ENCODE data around the gene MOB3B.
"Not testable (repeated sequence)": the region's sequence is repeated elsewhere in the genome, so short reads cannot be mapped to it uniquely, and the experiment has no call there.

Gene MOB3B

GRCh38 chr9:27457445-27457844, 72.2 kb downstream of the MOB3B start:
- H3K27ac ChIP-seq (ENCODE audit: low read depth in 2 of 2, low read length in 2 of 2) = peak overlapping the region; percentile 32 to 59

DNA sequence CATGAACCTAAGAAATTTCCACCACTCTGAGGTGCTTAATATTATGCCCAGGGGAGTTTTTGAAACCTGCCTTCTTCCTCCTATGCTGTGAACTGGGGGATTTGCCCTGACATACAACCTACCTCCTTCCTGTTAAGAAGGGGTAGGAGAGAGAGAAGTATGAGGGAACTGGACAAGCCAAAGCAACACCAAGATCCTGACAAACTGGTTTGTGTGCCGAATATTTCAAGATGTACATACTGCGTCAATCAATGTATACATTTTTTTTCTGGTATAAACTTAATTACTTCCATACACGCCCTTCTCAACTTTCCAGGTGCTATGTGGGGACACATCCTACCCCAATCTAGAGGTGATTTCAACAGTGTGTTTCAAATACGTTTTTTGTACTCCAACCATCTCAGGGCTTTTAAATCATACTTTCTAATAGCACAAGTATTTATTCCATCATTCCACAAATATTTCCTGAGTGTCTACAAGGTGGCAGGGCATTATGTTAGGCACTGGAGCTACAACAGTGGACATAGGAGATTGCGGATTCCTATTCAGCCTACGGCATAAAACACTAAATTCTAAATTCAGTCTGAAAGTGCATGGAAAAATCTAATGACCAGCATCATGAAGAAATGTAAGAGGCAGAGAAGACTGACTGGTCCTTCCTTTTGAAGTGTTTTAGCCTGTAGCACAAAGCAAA, 75.6 kb downstream of the MOB3B start:
- Histone ChIP-seq H3K4me3 (ENCODE audit: low read length in 2 of 2) (no peak overlapping the region), H3K27ac (ENCODE audit: low read depth in 2 of 2, low read length in 2 of 2) (no peak overlapping the region), H3K9me3 (ENCODE audit: control insufficient read depth in 2 of 2, low read length in 2 of 2) (no peaks in the 10 kb centered on the region), H3K4me1 (ENCODE audit: control insufficient read depth in 2 of 2, insufficient read depth in 2 of 2, low read length in 2 of 2) (peaks cover 6 to 17% of the 10 kb centered on the region in 2 donors), H3K9ac (ENCODE audit: low read depth in 1 of 2, low read length in 2 of 2) (no peak overlapping the region), H3K36me3 (ENCODE audit: control insufficient read depth in 2 of 2, insufficient read depth in 2 of 2, low read length in 2 of 2) (peaks cover 6 to 9% of the 10 kb centered on the region in 2 donors), H3K27me3 (ENCODE audit: control insufficient read depth in 2 of 2, insufficient read depth in 2 of 2, low read length in 2 of 2) (no peaks in the 10 kb centered on the region)

More at GRCh38 chr9:27457445-27457844, 72.2 kb downstream of the MOB3B start:
- H3K4me1 ChIP-seq (ENCODE audit: control insufficient read depth in 2 of 2, insufficient read depth in 2 of 2, low read length in 2 of 2) = peaks cover 12 to 37% of the 10 kb centered on the region in 2 donors
- H3K9ac ChIP-seq (ENCODE audit: low read depth in 1 of 2, low read length in 2 of 2) = peak overlapping the region in 1 of 2 donors; percentile 35
- H3K27me3 ChIP-seq (ENCODE audit: control insufficient read depth in 2 of 2, insufficient read depth in 2 of 2, low read length in 2 of 2) = no peaks in the 10 kb centered on the region
- no peak overlapping the region for H3K4me3 ChIP-seq (ENCODE audit: low read length in 2 of 2)
- H3K36me3 ChIP-seq (ENCODE audit: control insufficient read depth in 2 of 2, insufficient read depth in 2 of 2, low read length in 2 of 2) = peaks cover 6 to 9% of the 10 kb centered on the region in 2 donors
- H3K9me3 ChIP-seq (ENCODE audit: control insufficient read depth in 2 of 2, low read length in 2 of 2) = no peaks in the 10 kb centered on the region

GRCh38 chr9:27451207-27451797, 78.3 kb downstream of the MOB3B start:
- Histone ChIP-seq H3K36me3 (ENCODE audit: control insufficient read depth in 2 of 2, insufficient read depth in 2 of 2, low read length in 2 of 2) (peaks cover 6 to 9% of the 10 kb centered on the region in 2 donors), H3K27ac (ENCODE audit: low read depth in 2 of 2, low read length in 2 of 2) (peak overlapping the region in 1 of 2 donors; percentile 28), H3K4me1 (ENCODE audit: control insufficient read depth in 2 of 2, insufficient read depth in 2 of 2, low read length in 2 of 2) (peaks cover 0 to 6% of the 10 kb centered on the region in 2 donors), H3K9me3 (ENCODE audit: control insufficient read depth in 2 of 2, low read length in 2 of 2) (no peaks in the 10 kb centered on the region), H3K4me3 (ENCODE audit: low read length in 2 of 2) (no peak overlapping the region), H3K27me3 (ENCODE audit: control insufficient read depth in 2 of 2, insufficient read depth in 2 of 2, low read length in 2 of 2) (no peaks in the 10 kb centered on the region), H3K9ac (ENCODE audit: low read depth in 1 of 2, low read length in 2 of 2) (no peak overlapping the region)

DNA sequence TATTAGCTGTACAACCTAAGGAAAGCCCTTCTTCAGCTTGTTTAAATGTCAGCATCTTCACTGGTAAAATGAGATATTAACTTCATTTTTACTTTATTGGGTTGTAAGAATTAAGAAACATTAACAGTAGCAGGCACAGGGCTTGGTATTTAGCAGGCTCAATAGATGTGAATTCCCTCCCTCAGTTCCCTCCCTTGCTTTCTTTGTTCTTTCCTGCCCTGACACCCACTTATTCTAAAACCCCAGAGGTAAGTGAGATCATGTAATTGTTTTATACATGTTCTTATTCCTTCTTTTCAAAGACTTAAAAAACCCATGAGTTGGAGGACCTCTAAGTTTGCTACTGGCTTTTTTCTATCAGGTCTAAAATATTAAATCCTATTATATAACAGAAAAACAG, 78.9 kb downstream of the MOB3B start:
- Histone ChIP-seq H3K4me1 (ENCODE audit: control insufficient read depth in 2 of 2, insufficient read depth in 2 of 2, low read length in 2 of 2) (peaks cover 0 to 6% of the 10 kb centered on the region in 2 donors), H3K4me3 (ENCODE audit: low read length in 2 of 2) (no peak overlapping the region), H3K9ac (ENCODE audit: low read depth in 1 of 2, low read length in 2 of 2) (no peak overlapping the region), H3K9me3 (ENCODE audit: control insufficient read depth in 2 of 2, low read length in 2 of 2) (no peaks in the 10 kb centered on the region), H3K27me3 (ENCODE audit: control insufficient read depth in 2 of 2, insufficient read depth in 2 of 2, low read length in 2 of 2) (no peaks in the 10 kb centered on the region), H3K36me3 (ENCODE audit: control insufficient read depth in 2 of 2, insufficient read depth in 2 of 2, low read length in 2 of 2) (peaks cover 6 to 9% of the 10 kb centered on the region in 2 donors), H3K27ac (ENCODE audit: low read depth in 2 of 2, low read length in 2 of 2) (no peak overlapping the region)

- not testable (repeated sequence) for H3K9me3 ChIP-seq (ENCODE audit: control insufficient read depth in 2 of 2, low read length in 2 of 2); H3K4me1 ChIP-seq (ENCODE audit: control insufficient read depth in 2 of 2, insufficient read depth in 2 of 2, low read length in 2 of 2); H3K27me3 ChIP-seq (ENCODE audit: control insufficient read depth in 2 of 2, insufficient read depth in 2 of 2, low read length in 2 of 2)
These were observed 81.3 kb downstream of the MOB3B start for GRCh38 chr9:27448356-27448755.

GRCh38 chr9:27447031-27447683, 82.5 kb downstream of the MOB3B start:
- no peak overlapping the region for H3K9ac ChIP-seq (ENCODE audit: low read depth in 1 of 2, low read length in 2 of 2)
- H3K27ac ChIP-seq (ENCODE audit: low read depth in 2 of 2, low read length in 2 of 2) = no peak overlapping the region
- no peaks in the 10 kb centered on the region for H3K36me3 ChIP-seq (ENCODE audit: control insufficient read depth in 2 of 2, insufficient read depth in 2 of 2, low read length in 2 of 2)
- H3K4me1 ChIP-seq (ENCODE audit: control insufficient read depth in 2 of 2, insufficient read depth in 2 of 2, low read length in 2 of 2) = peaks cover 3 to 14% of the 10 kb centered on the region in 2 donors
- H3K9me3 ChIP-seq (ENCODE audit: control insufficient read depth in 2 of 2, low read length in 2 of 2) = no peaks in the 10 kb centered on the region
- H3K27me3 ChIP-seq (ENCODE audit: control insufficient read depth in 2 of 2, insufficient read depth in 2 of 2, low read length in 2 of 2) = no peaks in the 10 kb centered on the region
- H3K4me3 ChIP-seq (ENCODE audit: low read length in 2 of 2) = no peak overlapping the region

More at GRCh38 chr9:27448356-27448755, 81.3 kb downstream of the MOB3B start:
- H3K4me3 ChIP-seq (ENCODE audit: low read length in 2 of 2); H3K36me3 ChIP-seq (ENCODE audit: control insufficient read depth in 2 of 2, insufficient read depth in 2 of 2, low read length in 2 of 2); H3K27ac ChIP-seq (ENCODE audit: low read depth in 2 of 2, low read length in 2 of 2); H3K9ac ChIP-seq (ENCODE audit: low read depth in 1 of 2, low read length in 2 of 2): not testable (repeated sequence)

- Histone ChIP-seq H3K27me3 (ENCODE audit: control insufficient read depth in 2 of 2, insufficient read depth in 2 of 2, low read length in 2 of 2) (no peaks in the 10 kb centered on the region), H3K4me1 (ENCODE audit: control insufficient read depth in 2 of 2, insufficient read depth in 2 of 2, low read length in 2 of 2) (peaks cover 11 to 24% of the 10 kb centered on the region in 2 donors), H3K4me3 (ENCODE audit: low read length in 2 of 2) (no peak overlapping the region), H3K9me3 (ENCODE audit: control insufficient read depth in 2 of 2, low read length in 2 of 2) (no peaks in the 10 kb centered on the region), H3K27ac (ENCODE audit: low read depth in 2 of 2, low read length in 2 of 2) (no peak overlapping the region), H3K9ac (ENCODE audit: low read depth in 1 of 2, low read length in 2 of 2) (no peak overlapping the region), H3K36me3 (ENCODE audit: control insufficient read depth in 2 of 2, insufficient read depth in 2 of 2, low read length in 2 of 2) (no peaks in the 10 kb centered on the region)
These were observed 83.9 kb downstream of the MOB3B start for GRCh38 chr9:27445688-27446087.

DNA sequence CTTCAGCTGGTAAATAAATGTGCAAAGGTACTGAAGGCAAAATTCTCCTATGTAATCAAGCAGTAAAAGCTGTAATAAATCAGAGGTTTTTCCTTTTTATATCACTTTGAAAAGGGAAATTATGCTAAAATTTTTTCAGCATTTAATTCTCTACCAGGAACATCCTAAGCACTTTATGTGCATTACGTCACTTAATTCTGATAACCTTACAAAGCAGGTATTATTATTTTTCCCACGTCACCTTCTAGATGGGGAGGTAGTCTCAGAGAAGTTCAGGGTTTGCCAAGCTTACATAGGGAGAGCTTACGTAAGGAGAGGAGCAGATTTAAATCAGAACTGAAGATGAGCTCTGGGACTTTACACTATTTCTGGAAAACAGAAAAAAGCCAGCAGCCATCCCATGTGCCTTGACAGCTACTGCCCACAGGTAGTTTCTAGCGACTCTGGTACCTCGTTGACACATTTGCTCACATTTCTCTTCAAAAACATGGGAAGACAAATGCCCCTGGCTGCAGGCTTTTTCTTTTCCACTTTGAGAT, 84.5 kb downstream of the MOB3B start:
- no peak overlapping the region for H3K4me3 ChIP-seq (ENCODE audit: low read length in 2 of 2)
- H3K27me3 ChIP-seq (ENCODE audit: control insufficient read depth in 2 of 2, insufficient read depth in 2 of 2, low read length in 2 of 2) = no peaks in the 10 kb centered on the region
- H3K36me3 ChIP-seq (ENCODE audit: control insufficient read depth in 2 of 2, insufficient read depth in 2 of 2, low read length in 2 of 2) = no peaks in the 10 kb centered on the region
- H3K9me3 ChIP-seq (ENCODE audit: control insufficient read depth in 2 of 2, low read length in 2 of 2) = no peaks in the 10 kb centered on the region
- peaks cover 13 to 23% of the 10 kb centered on the region in 2 donors for H3K4me1 ChIP-seq (ENCODE audit: control insufficient read depth in 2 of 2, insufficient read depth in 2 of 2, low read length in 2 of 2)
- H3K27ac ChIP-seq (ENCODE audit: low read depth in 2 of 2, low read length in 2 of 2) = no peak overlapping the region
- no peak overlapping the region for H3K9ac ChIP-seq (ENCODE audit: low read depth in 1 of 2, low read length in 2 of 2)

DNA sequence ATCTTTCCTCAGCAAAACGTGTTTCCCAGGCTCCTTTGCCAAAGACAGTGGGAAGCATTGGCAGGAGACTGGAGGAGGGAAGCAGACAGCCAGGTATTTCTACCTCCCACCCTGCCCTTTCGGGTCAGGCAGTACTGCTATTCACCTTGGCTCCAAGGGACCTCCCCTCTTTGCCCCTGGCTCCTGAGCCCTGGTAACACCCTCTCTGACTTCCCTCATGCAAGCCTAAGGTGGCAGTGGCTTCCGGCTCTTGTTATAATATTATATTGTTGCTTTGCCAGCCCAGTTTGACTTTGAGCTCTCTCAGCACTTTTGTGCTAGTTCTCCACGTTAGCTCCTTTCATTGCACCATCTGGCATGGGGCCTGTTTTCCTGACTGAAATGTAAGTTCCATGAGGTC, 87.2 kb downstream of the MOB3B start:
- peaks cover 13 to 28% of the 10 kb centered on the region in 2 donors for H3K4me1 ChIP-seq (ENCODE audit: control insufficient read depth in 2 of 2, insufficient read depth in 2 of 2, low read length in 2 of 2)
- no peak overlapping the region for H3K9ac ChIP-seq (ENCODE audit: low read depth in 1 of 2, low read length in 2 of 2)
- H3K4me3 ChIP-seq (ENCODE audit: low read length in 2 of 2) = no peak overlapping the region
- peak overlapping the region; percentile 49 to 62 for H3K27ac ChIP-seq (ENCODE audit: low read depth in 2 of 2, low read length in 2 of 2)
- H3K9me3 ChIP-seq (ENCODE audit: control insufficient read depth in 2 of 2, low read length in 2 of 2) = no peaks in the 10 kb centered on the region
- no peaks in the 10 kb centered on the region for H3K27me3 ChIP-seq (ENCODE audit: control insufficient read depth in 2 of 2, insufficient read depth in 2 of 2, low read length in 2 of 2)
- no peaks in the 10 kb centered on the region for H3K36me3 ChIP-seq (ENCODE audit: control insufficient read depth in 2 of 2, insufficient read depth in 2 of 2, low read length in 2 of 2)

DNA sequence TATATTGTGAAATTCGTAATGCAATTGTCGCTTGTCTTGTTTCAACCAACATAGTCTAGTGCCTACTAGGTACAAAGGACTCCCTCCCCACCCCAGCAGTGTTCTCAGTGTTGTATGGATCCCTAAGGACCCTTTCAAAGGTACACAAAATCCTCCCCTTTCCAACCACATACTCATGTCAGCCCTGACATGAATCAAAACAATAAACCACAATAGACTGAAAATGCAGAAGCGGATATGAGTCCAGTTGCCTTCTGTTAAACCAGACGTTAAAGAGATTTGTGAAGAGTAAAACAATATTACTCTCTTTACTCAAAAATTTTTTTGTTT, 87.9 kb downstream of the MOB3B start:
- H3K9me3 ChIP-seq (ENCODE audit: control insufficient read depth in 2 of 2, low read length in 2 of 2) = no peaks in the 10 kb centered on the region
- H3K27me3 ChIP-seq (ENCODE audit: control insufficient read depth in 2 of 2, insufficient read depth in 2 of 2, low read length in 2 of 2) = no peaks in the 10 kb centered on the region
- H3K27ac ChIP-seq (ENCODE audit: low read depth in 2 of 2, low read length in 2 of 2) = no peak overlapping the region
- peaks cover 13 to 28% of the 10 kb centered on the region in 2 donors for H3K4me1 ChIP-seq (ENCODE audit: control insufficient read depth in 2 of 2, insufficient read depth in 2 of 2, low read length in 2 of 2)
- no peaks in the 10 kb centered on the region for H3K36me3 ChIP-seq (ENCODE audit: control insufficient read depth in 2 of 2, insufficient read depth in 2 of 2, low read length in 2 of 2)
- H3K4me3 ChIP-seq (ENCODE audit: low read length in 2 of 2) = no peak overlapping the region
- no peak overlapping the region for H3K9ac ChIP-seq (ENCODE audit: low read depth in 1 of 2, low read length in 2 of 2)

All from mucosa of rectum (tissue), 2 donors.